Epidermal melanocyte (primary cell): ENCODE results near the gene C10orf53.
"Not testable (repeated sequence)": the region's sequence is repeated elsewhere in the genome, so short reads cannot be mapped to it uniquely, and the experiment has no call there.

Source experiments
- DNase-seq: peaks from one replicate; pipeline ENCODE4 v3.0.0; 2011; ENCODE audit warnings: low spot score; ENCODE audit not compliant: insufficient read length

The C10orf53 gene

GRCh38 chr10:49652421-49653272 lies 26.8 kb upstream of the C10orf53 start:
- DNase-seq: no peak

GRCh38 chr10:49653273-49653929 lies 26.1 kb upstream of the C10orf53 start:
- no peak for DNase-seq

DNA sequence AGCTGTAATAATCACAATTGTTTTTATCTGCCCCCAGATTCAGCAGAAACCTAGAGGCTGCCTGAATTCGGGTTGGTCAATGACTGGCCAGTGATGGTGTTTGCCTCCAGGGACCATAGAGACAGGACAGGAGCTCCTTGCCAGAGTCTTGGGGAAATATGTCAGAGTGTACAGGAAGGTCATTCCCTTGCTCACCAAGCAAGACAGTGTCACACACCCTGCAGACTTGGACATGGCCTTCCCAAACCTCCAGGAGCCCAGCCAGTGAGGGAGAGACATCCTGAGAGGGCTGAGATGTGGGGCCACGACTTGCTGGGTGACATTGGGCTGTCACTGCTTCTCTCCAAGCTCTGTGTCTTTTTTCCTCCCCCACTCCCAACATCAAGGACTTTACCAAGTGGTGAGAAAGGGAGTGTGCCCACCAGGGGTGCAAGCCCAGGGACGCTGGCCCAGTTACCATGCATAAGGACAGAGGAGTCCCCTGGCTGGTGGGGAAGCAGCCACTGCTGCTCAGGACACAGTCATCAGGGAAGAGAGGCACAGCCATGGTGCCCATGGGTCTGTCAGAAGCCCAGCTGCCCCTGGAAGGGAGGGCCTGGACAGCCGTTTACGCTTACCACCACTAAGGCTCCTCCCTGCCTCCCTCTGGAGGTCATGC lies 25.3 kb upstream of the C10orf53 start:
- no peak for DNase-seq

GRCh38 chr10:49655099-49655498 lies 24.4 kb upstream of the C10orf53 start:
- DNase-seq: no peak

DNA sequence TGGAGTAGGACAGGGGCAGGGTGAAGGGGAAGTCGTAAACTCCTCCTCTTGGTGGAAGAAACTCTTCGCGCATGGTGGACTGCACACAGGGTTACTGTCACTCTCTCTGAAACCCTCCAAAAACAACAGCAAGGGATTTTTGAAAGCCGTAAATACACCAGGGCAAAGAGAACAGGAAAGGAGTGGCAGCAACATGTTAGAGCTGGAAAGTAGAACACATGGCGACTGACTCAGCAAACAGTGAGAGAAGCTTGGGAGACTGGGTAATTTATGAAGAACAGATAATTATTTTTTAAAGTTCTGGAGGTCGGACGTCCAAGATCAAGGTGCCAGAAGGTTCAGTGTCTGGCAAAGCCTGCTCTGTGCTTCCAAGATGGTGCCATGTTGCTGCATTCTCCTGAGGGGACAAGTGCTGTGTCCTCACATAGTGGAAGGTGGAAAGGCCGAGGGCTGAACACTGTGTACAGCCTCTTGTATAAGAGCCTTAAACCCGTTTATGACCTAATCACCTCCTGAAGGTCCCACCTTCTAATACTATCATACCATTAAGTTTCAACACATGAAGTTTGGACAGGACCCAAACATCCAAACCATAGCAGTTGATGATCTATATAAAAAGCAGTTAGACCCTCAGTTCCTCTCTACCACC lies 22.5 kb upstream of the C10orf53 start:
- no peak for DNase-seq

- DNase-seq: no peak
Observed at GRCh38 chr10:49657606-49658005, 21.8 kb upstream of the C10orf53 start.

- no peak for DNase-seq
Observed at GRCh38 chr10:49661140-49661856, 18.2 kb upstream of the C10orf53 start.

DNA sequence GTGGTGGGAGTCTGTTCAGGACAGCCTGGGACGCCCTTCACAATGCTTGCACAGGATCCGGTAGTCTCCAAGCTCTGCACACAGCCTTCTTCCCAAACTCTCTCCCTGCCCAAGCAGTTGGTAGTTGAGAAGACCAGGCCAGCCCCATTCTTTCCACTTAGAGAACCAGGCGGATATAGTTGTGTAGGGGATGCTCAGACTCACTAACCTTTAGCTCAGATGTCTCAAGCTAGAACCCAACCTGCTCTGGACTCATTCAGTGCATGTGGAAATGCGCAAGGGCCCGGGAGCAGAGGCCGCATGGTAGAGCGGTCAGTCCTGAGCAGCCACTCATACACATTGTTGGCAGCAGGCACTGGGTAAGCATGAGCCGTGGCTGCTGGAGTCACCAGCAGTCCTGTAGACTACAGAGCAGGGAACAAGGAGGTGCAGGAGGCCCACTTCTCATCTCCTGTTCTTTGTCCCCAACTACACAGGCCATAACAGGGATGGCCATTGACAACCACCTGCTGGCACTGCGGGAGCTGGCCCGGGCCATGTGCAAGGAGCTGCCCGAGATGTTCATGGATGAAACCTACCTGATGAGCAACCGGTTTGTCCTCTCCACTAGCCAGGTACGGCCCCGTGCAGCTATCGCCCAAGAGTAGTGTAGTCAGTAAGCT lies 17.2 kb upstream of the C10orf53 start:
- DNase-seq: no peak

DNA sequence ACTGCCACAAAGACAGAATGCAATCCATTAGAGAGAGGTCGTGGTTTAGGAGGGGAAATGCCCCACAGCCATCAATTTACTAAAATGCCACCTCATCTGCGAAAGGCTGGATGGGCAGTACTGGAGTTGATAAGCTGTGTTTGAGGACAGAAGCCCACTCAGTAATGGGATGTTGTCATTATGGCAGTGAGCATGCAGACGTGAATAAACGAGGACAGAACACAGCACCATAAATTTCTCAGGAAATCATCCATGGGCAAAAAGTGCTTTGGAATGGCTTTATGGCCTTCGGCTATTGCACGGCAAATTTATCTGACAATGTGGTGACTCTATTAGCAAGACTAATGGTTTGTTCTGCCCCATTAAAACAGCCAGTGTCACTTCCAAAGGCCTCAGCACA lies 15.9 kb upstream of the C10orf53 start:
- no peak for DNase-seq

GRCh38 chr10:49664006-49664841 lies 15.2 kb upstream of the C10orf53 start:
- no peak for DNase-seq

DNA sequence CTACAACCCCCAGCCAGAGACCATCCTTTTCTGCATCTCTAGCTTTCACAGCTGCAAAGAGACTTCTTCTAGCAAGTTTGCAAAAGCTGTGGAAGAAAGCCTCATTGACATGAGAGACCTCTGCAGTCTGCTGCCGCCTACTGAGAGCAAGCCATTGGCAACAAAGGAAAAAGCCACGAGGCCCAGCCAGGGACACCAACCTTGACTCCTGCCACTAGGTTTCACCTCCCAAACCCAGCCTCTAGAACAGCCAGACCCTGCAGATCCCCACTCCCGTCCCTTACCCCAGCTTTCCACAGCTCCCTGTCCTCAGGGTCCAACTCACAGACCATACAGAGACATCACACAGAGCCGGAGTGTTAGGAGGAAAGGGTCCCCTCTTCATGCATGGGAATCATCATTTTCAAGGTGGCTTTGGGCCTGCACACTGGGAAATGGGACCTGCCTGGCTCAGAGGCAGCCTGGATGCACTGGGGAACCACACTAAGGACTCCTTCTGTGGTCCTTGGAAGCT lies 14.6 kb upstream of the C10orf53 start:
- DNase-seq: no peak

- no peak for DNase-seq
Observed at GRCh38 chr10:49666054-49666615, 13.3 kb upstream of the C10orf53 start.

- no peak for DNase-seq
Observed at GRCh38 chr10:49666685-49667084, 12.8 kb upstream of the C10orf53 start.

DNA sequence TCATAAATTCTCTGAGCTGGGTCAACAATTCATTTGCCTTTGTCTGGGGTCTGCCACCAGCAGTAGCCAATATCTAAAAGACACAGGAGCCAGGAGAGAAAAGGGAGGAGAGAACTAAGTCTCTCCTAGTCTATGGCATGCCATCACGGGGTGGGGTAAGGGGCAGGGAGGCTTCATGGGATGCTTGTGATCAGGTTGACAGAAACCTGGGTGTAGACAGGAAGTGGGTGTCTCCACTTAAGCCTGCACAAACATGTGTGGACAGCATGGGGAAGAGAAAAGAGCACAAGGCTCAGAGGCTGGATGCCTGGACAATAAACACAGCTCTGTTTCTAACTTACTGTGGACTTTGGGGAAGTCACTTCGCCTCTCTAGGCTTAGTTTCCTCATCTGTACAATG lies 11.5 kb upstream of the C10orf53 start:
- DNase-seq: no peak

DNA sequence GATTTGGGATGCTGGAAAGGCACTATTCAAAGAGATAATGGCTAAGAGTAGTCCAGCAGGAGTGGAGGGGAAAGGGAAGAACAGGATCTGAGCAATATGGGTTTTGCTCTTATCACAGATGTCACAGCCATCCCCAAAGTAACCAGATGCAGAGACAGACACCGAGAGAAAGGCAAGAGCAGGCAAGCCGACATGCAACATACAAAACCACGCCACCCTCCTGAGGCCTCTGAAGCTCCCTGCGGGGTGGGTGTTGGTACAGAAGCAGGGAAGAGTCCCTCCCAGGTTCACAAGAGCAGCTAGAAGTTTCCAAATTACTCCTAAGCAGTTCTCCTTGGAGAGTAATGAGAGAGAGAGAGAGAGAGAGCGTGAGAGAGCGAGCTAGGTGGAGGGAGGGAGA lies 10.8 kb upstream of the C10orf53 start:
- no peak for DNase-seq

GRCh38 chr10:49678827-49679479 lies 498 bp upstream of the C10orf53 start:
- DNase-seq: no peak

DNA sequence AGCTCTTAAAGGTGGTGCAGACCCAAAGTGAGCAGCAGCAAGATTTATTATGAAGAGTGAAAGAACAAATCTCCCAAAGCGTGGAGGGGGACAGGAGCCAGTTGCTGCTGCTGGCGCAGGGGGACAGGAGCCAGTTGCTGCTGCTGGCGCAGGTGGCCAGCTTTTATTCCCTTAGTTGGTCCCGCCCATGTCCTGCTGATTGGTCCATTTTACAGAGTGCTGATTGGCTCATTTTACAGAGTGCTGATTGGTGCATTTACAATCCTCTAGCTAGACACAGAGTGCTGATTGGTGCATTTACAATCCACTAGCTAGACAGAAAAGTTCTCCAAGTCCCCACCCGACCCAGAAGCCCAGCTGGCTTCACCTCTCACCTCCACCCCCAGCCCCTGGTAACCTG lies 3.0 kb downstream of the C10orf53 start:
- not testable (repeated sequence) for DNase-seq

DNA sequence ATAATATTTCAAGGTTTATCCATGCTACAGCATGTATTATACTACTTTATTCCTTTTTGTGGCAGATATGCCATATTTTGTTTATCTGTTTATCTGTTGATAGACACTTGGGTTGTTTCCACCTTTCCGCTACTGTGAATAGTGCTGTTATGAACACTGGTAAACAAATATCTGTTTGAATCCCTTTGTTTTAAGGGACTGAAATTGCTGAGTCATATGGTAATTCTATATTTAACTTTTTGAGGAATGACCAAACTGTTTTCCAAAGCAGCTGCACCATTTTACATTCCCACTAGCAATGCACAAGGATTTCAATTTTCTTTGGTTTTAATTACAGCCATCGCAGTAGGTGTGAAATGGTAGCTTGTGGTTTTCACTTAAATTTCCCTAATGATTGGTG lies 3.4 kb downstream of the C10orf53 start:
- DNase-seq: no peak

DNA sequence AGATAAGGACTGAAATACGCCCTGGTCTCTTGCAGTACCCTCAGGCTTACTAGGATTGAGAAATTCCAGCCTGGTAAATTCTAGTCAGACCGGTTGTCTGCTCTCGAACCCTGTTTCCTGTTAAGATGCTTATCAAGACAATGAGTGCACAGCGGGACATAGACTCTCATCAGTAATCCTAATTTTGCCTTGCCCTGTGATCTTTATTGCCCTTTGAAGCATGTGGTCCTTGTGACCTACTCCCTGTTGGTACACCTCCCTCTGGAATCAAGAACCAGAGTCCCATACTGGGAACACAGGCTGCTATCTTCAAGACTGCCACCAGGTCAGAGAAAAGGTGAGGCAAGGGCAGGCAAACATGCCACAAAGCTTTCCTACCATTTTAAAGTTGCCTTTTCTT lies 7.2 kb downstream of the C10orf53 start:
- DNase-seq: no peak
